ENCODE measurements around the gene FMNL3.

The FMNL3 gene

DNA sequence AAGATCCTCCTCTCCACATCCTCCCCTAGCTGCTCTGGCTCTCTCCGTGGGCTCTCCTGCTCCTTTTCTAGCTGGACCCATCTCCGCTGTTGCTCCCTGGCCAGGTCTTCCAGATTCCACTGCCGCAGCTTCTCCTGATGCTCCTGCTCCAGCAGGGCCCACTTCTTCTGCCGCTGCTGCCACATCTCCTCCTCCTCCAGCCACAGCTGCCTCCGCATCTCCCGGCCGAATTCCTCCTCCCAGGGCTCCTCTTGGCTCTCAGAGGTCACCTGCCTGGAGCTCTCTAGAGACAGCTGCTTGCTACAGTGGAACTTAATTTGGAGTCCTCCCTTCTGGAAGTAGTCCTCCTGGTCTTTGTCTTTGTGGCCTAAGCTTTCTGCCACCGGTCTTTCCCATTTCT lies 107.2 kb downstream of the FMNL3 start:
- H3K4me3 ChIP-seq (ENCODE audit: low read depth, low read length) = no peak overlapping the region
- H3K27me3 ChIP-seq (replicated peaks) = no peaks in the 10 kb centered on the region
- H3K27ac ChIP-seq = no peak overlapping the region
- TF ChIP-seq, protein P1, sequence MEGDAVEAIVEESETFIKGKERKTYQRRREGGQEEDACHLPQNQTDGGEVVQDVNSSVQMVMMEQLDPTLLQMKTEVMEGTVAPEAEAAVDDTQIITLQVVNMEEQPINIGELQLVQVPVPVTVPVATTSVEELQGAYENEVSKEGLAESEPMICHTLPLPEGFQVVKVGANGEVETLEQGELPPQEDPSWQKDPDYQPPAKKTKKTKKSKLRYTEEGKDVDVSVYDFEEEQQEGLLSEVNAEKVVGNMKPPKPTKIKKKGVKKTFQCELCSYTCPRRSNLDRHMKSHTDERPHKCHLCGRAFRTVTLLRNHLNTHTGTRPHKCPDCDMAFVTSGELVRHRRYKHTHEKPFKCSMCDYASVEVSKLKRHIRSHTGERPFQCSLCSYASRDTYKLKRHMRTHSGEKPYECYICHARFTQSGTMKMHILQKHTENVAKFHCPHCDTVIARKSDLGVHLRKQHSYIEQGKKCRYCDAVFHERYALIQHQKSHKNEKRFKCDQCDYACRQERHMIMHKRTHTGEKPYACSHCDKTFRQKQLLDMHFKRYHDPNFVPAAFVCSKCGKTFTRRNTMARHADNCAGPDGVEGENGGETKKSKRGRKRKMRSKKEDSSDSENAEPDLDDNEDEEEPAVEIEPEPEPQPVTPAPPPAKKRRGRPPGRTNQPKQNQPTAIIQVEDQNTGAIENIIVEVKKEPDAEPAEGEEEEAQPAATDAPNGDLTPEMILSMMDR (IDR thresholded peaks at IDR 0.05; ENCODE audit: low read depth, low read length, missing control alignments) = no peak
- in situ Hi-C loops (cut with HindIII; ENCODE audit: low pct_ligation_motif_present, low sequenced_read_pairs) = no loop called here
- DNase-seq = no peak
- H3K36me3 ChIP-seq (replicated peaks) = no peaks in the 10 kb centered on the region

DNA sequence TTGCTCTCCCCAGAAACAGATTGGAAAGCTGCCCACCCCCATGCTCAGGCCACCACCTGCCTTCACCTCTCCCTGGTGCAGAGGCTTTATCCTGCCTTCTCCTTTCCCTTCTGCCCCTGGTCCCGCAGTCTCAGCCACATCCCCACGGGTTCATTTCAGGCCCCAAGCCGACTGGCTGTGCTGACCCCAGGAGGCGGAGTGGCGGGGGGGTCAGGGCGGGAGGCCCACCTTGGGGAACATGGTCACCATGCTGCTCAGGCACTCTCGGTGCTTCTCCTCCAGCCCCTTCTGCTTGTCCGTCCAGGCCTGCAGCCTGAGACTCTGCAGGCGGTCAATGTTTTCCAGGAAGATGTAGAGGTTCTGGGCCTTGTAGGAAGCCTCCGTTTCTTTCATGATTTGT lies 108.7 kb downstream of the FMNL3 start:
- no peaks in the 10 kb centered on the region for H3K36me3 ChIP-seq (replicated peaks)
- TF ChIP-seq, protein P1 (IDR thresholded peaks at IDR 0.05; ENCODE audit: low read depth, low read length, missing control alignments) = no peak
- DNase-seq = no peak
- in situ Hi-C loops (cut with HindIII; ENCODE audit: low pct_ligation_motif_present, low sequenced_read_pairs) = no loop called here
- H3K4me3 ChIP-seq (ENCODE audit: low read depth, low read length) = no peak overlapping the region
- H3K27me3 ChIP-seq (replicated peaks) = no peaks in the 10 kb centered on the region
- no peak overlapping the region for H3K27ac ChIP-seq

DNA sequence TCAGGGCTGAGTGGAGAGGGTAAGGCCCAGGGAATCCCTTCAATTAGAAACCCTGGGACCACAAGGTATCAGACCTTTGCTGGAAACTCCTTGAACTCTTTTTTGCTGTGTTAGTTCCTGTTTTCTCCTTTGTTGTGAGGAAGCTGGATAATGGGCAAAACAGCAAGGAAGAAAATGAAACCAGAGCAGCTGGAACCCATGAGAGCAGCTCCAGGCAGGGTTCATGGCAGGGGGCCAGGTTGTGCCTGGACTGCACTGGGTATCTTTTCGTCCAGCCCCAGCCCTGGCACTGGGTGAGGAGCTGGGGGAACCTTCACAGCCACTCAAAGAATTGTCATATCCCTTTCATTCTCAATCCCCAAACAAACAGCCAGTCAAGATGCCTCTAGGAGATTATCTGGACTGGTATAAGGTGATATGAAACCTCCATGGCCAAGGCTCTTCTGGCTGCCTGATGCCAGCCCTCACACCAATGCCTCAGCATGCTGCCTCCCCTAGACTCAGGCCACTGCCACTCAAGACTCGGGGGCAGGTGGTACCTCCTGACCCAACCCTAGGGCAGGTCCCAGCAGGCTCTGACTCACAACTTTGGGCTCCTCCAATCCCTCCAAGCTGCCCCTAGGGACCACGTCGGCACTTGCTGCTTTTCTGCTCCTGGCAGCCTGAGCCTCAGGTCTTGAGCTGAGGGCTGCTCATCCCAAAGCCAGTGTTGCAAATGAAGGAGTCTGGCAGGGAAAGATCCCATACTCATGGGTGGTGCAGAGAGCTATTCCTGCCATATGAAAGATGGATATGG lies 118.3 kb downstream of the FMNL3 start:
- no peak overlapping the region for H3K27ac ChIP-seq
- H3K4me3 ChIP-seq (ENCODE audit: low read depth, low read length) = no peak overlapping the region
- DNase-seq = no peak
- in situ Hi-C loops (cut with HindIII; ENCODE audit: low pct_ligation_motif_present, low sequenced_read_pairs) = no loop called here
- no peaks in the 10 kb centered on the region for H3K36me3 ChIP-seq (replicated peaks)
- no peaks in the 10 kb centered on the region for H3K27me3 ChIP-seq (replicated peaks)
- TF ChIP-seq, protein P1 (IDR thresholded peaks at IDR 0.05; ENCODE audit: low read depth, low read length, missing control alignments) = no peak

DNA sequence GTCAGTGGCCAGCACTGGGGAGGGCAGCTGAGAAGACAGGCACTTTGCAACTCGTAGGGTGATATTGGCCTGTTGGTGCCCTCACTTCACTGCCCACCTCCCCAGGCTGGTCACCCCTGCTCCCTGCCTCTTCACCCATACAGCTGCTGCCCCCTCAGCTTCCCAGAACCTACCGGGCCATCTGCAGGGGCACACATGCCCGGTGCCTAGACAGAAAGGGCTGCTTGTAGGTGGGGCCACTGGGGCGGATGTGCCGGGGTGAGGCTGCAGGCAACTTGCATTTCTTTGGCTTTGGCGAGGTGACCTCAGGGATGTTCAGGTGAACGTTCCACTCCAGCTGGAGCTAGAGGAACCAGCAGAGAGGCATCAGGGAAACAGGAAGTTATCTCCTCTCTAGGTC lies 118.9 kb downstream of the FMNL3 start:
- Histone ChIP-seq H3K27me3 (replicated peaks) (no peaks in the 10 kb centered on the region), H3K27ac (no peak overlapping the region), H3K4me3 (ENCODE audit: low read depth, low read length) (no peak overlapping the region), H3K36me3 (replicated peaks) (no peaks in the 10 kb centered on the region)
- no peak for DNase-seq
- TF ChIP-seq, protein P1 (IDR thresholded peaks at IDR 0.05; ENCODE audit: low read depth, low read length, missing control alignments) = no peak
- in situ Hi-C loops (cut with HindIII; ENCODE audit: low pct_ligation_motif_present, low sequenced_read_pairs) = no loop called here

DNA sequence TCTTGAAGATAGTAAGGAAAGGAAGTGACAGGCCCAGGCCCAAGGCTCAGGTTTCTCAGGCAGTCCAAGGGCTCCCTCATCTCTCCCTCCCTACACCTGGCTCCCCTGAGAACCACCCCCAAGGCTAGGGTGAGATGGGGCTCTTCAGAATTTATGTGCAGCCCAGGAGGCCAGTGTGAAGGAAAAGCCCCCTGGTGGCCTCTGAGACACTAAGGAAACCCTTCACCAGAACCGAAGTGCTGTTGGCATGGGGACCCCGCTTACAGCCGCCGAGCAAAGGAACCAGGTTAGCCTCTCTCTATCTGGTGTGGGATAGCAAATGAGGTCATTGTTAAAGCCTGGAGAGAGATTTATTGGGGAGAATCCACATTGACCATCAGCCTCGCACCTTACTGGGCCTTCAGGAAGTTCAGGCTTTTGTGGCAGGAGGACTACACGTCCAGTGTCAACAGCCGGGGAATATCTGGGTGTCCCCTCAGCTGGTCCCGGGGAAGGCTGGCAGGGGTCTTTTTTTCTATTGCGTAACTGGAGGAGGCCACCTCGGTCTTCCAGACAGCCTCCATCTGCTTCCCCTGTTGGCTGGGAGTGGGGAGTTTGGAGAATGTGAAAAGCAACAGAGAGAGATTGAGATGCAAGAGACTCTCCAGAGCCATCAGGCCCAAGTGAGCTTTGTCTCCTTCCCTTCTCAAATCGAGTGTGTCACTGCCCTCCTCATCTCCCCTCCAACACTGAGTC lies 119.9 kb downstream of the FMNL3 start:
- Histone ChIP-seq H3K36me3 (replicated peaks) (no peaks in the 10 kb centered on the region), H3K27me3 (replicated peaks) (no peaks in the 10 kb centered on the region), H3K4me3 (ENCODE audit: low read depth, low read length) (no peak overlapping the region), H3K27ac (no peak overlapping the region)
- in situ Hi-C loops (cut with HindIII; ENCODE audit: low pct_ligation_motif_present, low sequenced_read_pairs) = no loop called here
- TF ChIP-seq, protein P1 (IDR thresholded peaks at IDR 0.05; ENCODE audit: low read depth, low read length, missing control alignments) = peak; percentile 33
- DNase-seq = no peak
